ENCODE measurements around the gene CHERP. TPM values are rescaled to one million over a fixed set of nuclear protein-coding genes. Genes with fewer than 3 reads are reported as not detected.

The CHERP gene
- total RNA-seq, 2 experiments from 2014 or later = 47.1 to 48.2 TPM

- ChIA-PET POLR2A (interaction anchor here (0.6 to 3.1 kb wide), 16 partner anchors 9 to 1205 kb away, joined by 3 to 32 read pairs (median 6); partner anchors contain the start of genes C19orf44, CALR3, CHERP and MED26), CTCF (interaction anchor here (0.5 to 1.6 kb wide), 7 partner anchors 9 to 450 kb away, joined by 3 to 6 read pairs (median 4); no protein-coding TSS in a partner anchor)
- peaks cover 91% of the 10 kb centered on the region for H3K4me1 ChIP-seq (ENCODE audit: insufficient read depth, low read length)
- peak; percentile 78 for ATAC-seq (ENCODE audit: poor library complexity)
- no peaks in the 10 kb centered on the region for H3K27me3 ChIP-seq (ENCODE audit: control insufficient read depth in 1 of 2, insufficient read depth in 2 of 2, low read length in 2 of 2)
- Mint-ChIP-seq H3K27me3 (no peaks in the 10 kb centered on the region), H3K9me3 (no peaks in the 10 kb centered on the region), H3K4me3 (peak overlapping the region; percentile 81), H3K4me1 (ENCODE audit: low read depth) (peaks cover 81% of the 10 kb centered on the region), H3K27ac (peak overlapping the region; percentile 98), H3K36me3 (ENCODE audit: low read depth) (peaks cover 8% of the 10 kb centered on the region)
- peak overlapping the region; percentile 46 for H3K4me3 ChIP-seq (ENCODE audit: low read length)
- H3K9me3 ChIP-seq (ENCODE audit: control insufficient read depth in 1 of 2, insufficient read depth in 1 of 2, low read length in 2 of 2) = no peaks in the 10 kb centered on the region
- intact Hi-C loops (cut with DNase I, micrococcal nuclease) = loop anchor here (1.0 kb wide), 4 partner anchors 10 to 44 kb away; partner anchors contain the start of genes SLC35E1 (in 2 of the 2) and MED26 (in 1 of the 2)
- H3K27ac ChIP-seq (ENCODE audit: low read depth in 1 of 2, low read length in 2 of 2) = peak overlapping the region; percentile 77 to 85
- peaks cover 19% of the 10 kb centered on the region for H3K36me3 ChIP-seq (ENCODE audit: insufficient read depth, low read length)
- no peak for TF ChIP-seq CTCF (IDR thresholded peaks at IDR 0.05)
- peak; percentile 74 to 98 (median 88) for DNase-seq
Measured at GRCh38 chr19:16584248-16585093, 42.2 kb upstream of the CHERP start.

GRCh38 chr19:16582486-16583261, 40.4 kb upstream of the CHERP start:
- Histone ChIP-seq H3K27me3 (ENCODE audit: control insufficient read depth in 1 of 2, insufficient read depth in 2 of 2, low read length in 2 of 2) (no peaks in the 10 kb centered on the region), H3K4me3 (ENCODE audit: low read length) (no peak overlapping the region), H3K4me1 (ENCODE audit: insufficient read depth, low read length) (peaks cover 75% of the 10 kb centered on the region), H3K36me3 (ENCODE audit: insufficient read depth, low read length) (peaks cover 37% of the 10 kb centered on the region), H3K27ac (ENCODE audit: low read depth in 1 of 2, low read length in 2 of 2) (no peak overlapping the region), H3K9me3 (ENCODE audit: control insufficient read depth in 1 of 2, insufficient read depth in 1 of 2, low read length in 2 of 2) (no peaks in the 10 kb centered on the region)
- H3K27me3 Mint-ChIP-seq = no peaks in the 10 kb centered on the region
- no peak for DNase-seq
- TF ChIP-seq CTCF (IDR thresholded peaks at IDR 0.05) = no peak
- peaks cover 71% of the 10 kb centered on the region for H3K4me1 Mint-ChIP-seq (ENCODE audit: low read depth)
- H3K36me3 Mint-ChIP-seq (ENCODE audit: low read depth) = peaks cover 21% of the 10 kb centered on the region
- ChIA-PET CTCF (no interaction called here), POLR2A (interaction anchor here (1.3 to 3.1 kb wide), 2 partner anchors 10 to 46 kb away, joined by 5 to 32 read pairs; partner anchors contain the start of genes MED26 and SLC35E1)
- H3K27ac Mint-ChIP-seq = peak overlapping the region; percentile 98
- ATAC-seq (ENCODE audit: poor library complexity) = no peak
- peak overlapping the region; percentile 38 for H3K4me3 Mint-ChIP-seq
- no peaks in the 10 kb centered on the region for H3K9me3 Mint-ChIP-seq
- intact Hi-C loops (cut with DNase I, micrococcal nuclease) = loop anchor here in 1 of 2 experiments (2.0 kb wide), 1 partner anchor 16 kb away; no protein-coding TSS in a partner anchor

GRCh38 chr19:16581971-16582343, 39.7 kb upstream of the CHERP start:
- Histone ChIP-seq H3K27ac (ENCODE audit: low read depth in 1 of 2, low read length in 2 of 2) (peak overlapping the region in 1 of 2 donors; percentile 36), H3K4me1 (ENCODE audit: insufficient read depth, low read length) (peaks cover 68% of the 10 kb centered on the region), H3K9me3 (ENCODE audit: control insufficient read depth in 1 of 2, insufficient read depth in 1 of 2, low read length in 2 of 2) (no peaks in the 10 kb centered on the region), H3K36me3 (ENCODE audit: insufficient read depth, low read length) (peaks cover 43% of the 10 kb centered on the region), H3K4me3 (ENCODE audit: low read length) (no peak overlapping the region), H3K27me3 (ENCODE audit: control insufficient read depth in 1 of 2, insufficient read depth in 2 of 2, low read length in 2 of 2) (no peaks in the 10 kb centered on the region)
- Mint-ChIP-seq H3K27me3 (no peaks in the 10 kb centered on the region), H3K36me3 (ENCODE audit: low read depth) (peaks cover 21% of the 10 kb centered on the region), H3K4me3 (no peak overlapping the region), H3K4me1 (ENCODE audit: low read depth) (peaks cover 64% of the 10 kb centered on the region), H3K9me3 (no peaks in the 10 kb centered on the region), H3K27ac (peak overlapping the region; percentile 68)
- ChIA-PET CTCF (interaction anchor here (1.0 kb wide), 1 partner anchor 30 kb away, joined by 3 read pairs; no protein-coding TSS in a partner anchor), POLR2A (interaction anchor here (1.3 kb wide), 1 partner anchor 9 kb away, joined by 5 read pairs; the partner anchor contains the start of gene SLC35E1)
- DNase-seq (no peak), ATAC-seq (ENCODE audit: poor library complexity) (no peak)
- intact Hi-C loops (cut with DNase I, micrococcal nuclease) = loop anchor here in 1 of 2 experiments (2.0 kb wide), 1 partner anchor 15 kb away; no protein-coding TSS in a partner anchor
- TF ChIP-seq CTCF (IDR thresholded peaks at IDR 0.05) = no peak

Measured in CD4-positive, alpha-beta T cell (primary cell).